GM20000 (cell line): ENCODE data around the gene PLA2G5.
"Not testable (repeated sequence)": the region's sequence is repeated elsewhere in the genome, so short reads cannot be mapped to it uniquely, and the experiment has no call there.

Source experiments
- DNase-seq: peaks from one replicate; pipeline ENCODE4 v3.0.0; 2012; ENCODE audit warnings: low spot score
- CTCF ChIP-seq: IDR thresholded peaks from 2 replicates; pipeline ENCODE4 v1.5.1; 2012; ENCODE audit warnings: mild to moderate bottlenecking, control low read depth; ENCODE audit errors: extremely low read depth, missing control alignments

The PLA2G5 gene

DNA sequence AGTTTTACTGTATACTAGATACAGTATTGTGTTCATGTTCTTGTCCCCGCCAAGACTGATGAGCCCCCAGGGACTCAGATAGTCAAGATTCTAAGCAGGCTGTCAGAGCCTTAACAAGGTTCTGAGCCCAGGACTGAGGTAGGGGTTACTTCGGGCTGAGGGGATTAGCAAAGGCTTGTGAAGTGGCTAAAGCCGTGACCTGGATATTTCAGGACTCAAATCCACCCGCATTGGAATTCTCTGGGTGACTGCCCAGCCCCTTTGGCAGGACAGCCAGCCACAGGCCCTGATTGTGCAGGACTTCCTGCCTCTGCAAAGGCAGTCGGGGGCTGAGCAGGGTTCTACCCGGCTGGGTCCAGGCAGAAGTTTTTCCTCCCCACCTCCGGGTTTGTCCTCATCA lies at the start of gene PLA2G5:
PLA2G5 (plus strand) TSS at position 321 of the 400 bp plus-strand sequence. CDS start 14,637 bp downstream, outside the sequence.
- no peak for DNase-seq
- TF ChIP-seq CTCF, result no peak

DNA sequence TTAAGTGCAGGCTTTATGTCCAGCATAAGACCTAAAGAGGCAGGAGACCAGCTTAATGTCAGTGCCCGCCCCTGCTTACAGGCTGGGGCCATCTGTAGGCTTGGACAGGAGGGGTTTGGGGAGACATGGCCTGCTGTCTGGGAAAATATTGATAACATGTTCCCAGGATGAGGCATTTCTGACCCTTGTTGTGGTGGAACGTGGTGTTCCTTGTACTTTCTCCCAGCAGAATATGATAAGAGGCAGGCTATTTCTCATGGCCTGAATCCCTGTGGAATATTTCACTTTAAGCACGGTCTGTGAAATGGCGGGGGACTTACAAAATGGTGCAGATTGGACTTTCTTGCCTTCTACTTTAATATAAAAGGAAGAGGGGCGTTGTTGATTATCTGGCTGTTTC lies 41.9 kb upstream of the PLA2G5 start:
- no peak for DNase-seq
- no peak for TF ChIP-seq CTCF

DNA sequence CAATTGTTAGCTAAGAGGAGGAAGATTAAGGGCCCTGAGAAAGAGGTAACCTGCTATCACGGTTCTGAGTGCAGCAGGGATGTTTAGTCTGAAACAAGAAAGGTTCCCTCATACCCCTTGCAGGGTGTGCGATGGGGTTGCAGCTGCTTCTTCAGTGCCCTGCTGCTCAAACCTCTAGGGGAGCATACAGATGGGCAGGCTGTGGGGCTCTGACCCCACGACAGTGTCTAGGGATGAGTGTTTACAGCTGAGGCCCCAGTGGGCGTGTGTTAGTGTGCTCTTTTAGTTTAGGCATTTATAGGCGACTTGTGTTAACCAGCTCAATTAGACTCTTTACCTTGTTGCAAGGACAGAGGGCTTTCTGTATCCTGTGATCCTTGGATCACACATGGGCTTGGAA lies 41.3 kb upstream of the PLA2G5 start:
- TF ChIP-seq CTCF, result no peak
- no peak for DNase-seq

GRCh38 chr1:20029178-20029912 lies 40.6 kb upstream of the PLA2G5 start:
- no peak for TF ChIP-seq CTCF

DNA sequence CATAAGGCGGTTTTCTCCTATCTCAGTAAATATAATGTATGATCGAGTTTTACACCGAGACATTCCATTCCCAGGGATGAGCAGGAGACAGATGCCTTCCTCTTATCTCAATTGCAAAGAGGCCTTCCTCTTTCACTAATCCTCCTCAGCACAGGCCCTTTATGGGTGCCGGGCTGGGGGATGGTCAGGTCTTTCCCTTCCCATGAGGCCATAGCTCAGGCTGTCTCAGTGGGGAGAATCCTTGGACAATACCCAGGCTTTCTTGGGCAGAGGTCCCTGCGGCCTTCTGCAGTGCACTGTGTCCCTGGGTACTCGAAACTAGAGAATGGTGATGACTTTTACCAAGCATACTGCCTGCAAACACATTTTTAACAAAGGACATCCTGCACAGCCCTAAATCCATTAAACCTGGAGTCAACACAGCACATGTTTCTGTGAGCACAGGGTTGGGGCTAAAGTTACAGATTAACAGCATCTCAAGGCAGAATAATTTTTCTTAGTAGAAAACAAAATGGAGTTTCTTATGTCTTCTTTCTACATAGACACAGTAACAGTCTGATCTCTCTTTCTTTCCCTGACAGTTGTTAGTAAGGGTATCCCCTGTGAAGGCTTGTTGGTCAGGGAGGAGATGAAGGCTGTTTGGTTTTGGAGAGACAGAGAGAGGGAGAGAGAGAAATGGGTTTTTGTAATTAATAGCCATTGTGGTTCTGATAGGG lies 39.4 kb upstream of the PLA2G5 start:
- not testable (repeated sequence) for DNase-seq

More at GRCh38 chr1:20029178-20029912, 40.6 kb upstream of the PLA2G5 start:
- DNase-seq, result no peak

DNA sequence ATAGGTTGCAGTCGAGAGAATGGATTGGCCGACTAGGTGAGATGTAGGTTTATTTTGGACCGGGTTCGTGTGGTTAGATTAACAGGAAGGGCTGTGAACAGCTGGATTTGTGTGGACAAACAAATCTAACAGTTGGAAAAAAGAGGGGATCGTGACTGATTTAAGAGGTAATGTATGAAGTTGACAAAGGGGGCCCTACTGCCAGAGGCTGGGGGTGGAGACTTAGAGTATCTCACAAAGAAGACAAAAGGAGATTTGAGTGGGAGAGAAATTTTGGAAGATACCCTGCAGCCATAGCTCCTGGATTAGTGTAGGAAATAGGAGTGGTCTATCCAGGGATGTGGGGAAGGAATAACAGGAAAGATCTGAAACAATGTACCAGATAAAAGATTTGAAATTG lies 38.8 kb upstream of the PLA2G5 start:
- DNase-seq, result no peak
- TF ChIP-seq CTCF, result no peak

- DNase-seq, result no peak
- no peak for TF ChIP-seq CTCF
Measured at GRCh38 chr1:20031836-20032235, 38.2 kb upstream of the PLA2G5 start.
